PC-9 (cell line): Measurements from ENCODE around the gene ERGIC1. TPM values are rescaled to one million over a fixed set of nuclear protein-coding genes. Genes with fewer than 3 reads are reported as not detected.

Experiments
- BruUV-seq: library from RNA; stranded (reverse); fragments of 400-500 nt; replicated peaks from 2 replicates; lab custom pipeline; 2021; lab: Mats Ljungman, UMichigan
- CTCF ChIA-PET: fragments of 300-600 bp; sonication (Branson Sonifier 250); formaldehyde crosslinking; loops from one replicate; lab custom pipeline; 2022; ENCODE audit warnings: antibody characterized with exemption; lab: Charles Lee
- POLR2A ChIA-PET: fragments of 300-600 bp; sonication (Branson Sonifier 250); formaldehyde crosslinking; loops from one replicate; lab custom pipeline; 2022; ENCODE audit warnings: antibody characterized with exemption; ENCODE audit not compliant: unreplicated experiment; lab: Charles Lee
- DNase-seq, 2 experiments: peaks; one replicate each; pipeline versions ENCODE4 v3.0.0 to v3.0.0-alpha.2; 2015 to 2022; ENCODE audit warnings: mixed read lengths in 1 of 2
- H2AFZ ChIP-seq: fragments of 200-600 bp; sonication (generic); 2 replicates; pipeline ENCODE4 v1.8.1; 2017; ENCODE audit warnings: antibody characterized with exemption
- H3F3A ChIP-seq: fragments of 200-600 bp; sonication (generic); 2 replicates; pipeline ENCODE4 v1.8.1; 2017; ENCODE audit warnings: antibody characterized with exemption, mild to moderate bottlenecking, low read depth; ENCODE audit not compliant: insufficient read depth
- H3K27ac ChIP-seq: fragments of 200-600 bp; sonication (generic); 2 replicates; pipeline ENCODE4 v1.6.1; 2016; ENCODE audit warnings: mixed run types
- H3K27me3 ChIP-seq: fragments of 200-600 bp; sonication (generic); 2 replicates; pipeline ENCODE4 v1.6.1; 2016; ENCODE audit warnings: low read depth, mixed run types; ENCODE audit not compliant: insufficient read depth
- H3K36me3 ChIP-seq: fragments of 200-600 bp; sonication (generic); 2 replicates; pipeline ENCODE4 v1.6.1; 2016; ENCODE audit warnings: low read depth, mixed run types
- H3K4me1 ChIP-seq: fragments of 200-600 bp; sonication (generic); replicated peaks from 2 replicates; pipeline ENCODE4 v1.6.1; 2016; ENCODE audit warnings: mixed run types; ENCODE audit not compliant: insufficient read depth
- H3K4me2 ChIP-seq: fragments of 200-600 bp; sonication (generic); 2 replicates; pipeline ENCODE4 v1.6.1; 2017; ENCODE audit warnings: mixed run types
- H3K4me3 ChIP-seq: fragments of 200-600 bp; sonication (generic); 2 replicates; pipeline ENCODE4 v1.6.1; 2016; ENCODE audit warnings: mixed run types
- H3K79me2 ChIP-seq: fragments of 200-600 bp; sonication (generic); 2 replicates; pipeline ENCODE4 v1.6.1; 2017; ENCODE audit warnings: low read depth, mixed run types
- H3K9me2 ChIP-seq: fragments of 200-600 bp; sonication (generic); 2 replicates; pipeline ENCODE4 v1.8.1; 2017; ENCODE audit warnings: mild to moderate bottlenecking; ENCODE audit not compliant: insufficient read depth
- H3K9me3 ChIP-seq: fragments of 200-600 bp; sonication (generic); 2 replicates; pipeline ENCODE4 v1.8.1; 2016; ENCODE audit warnings: low read depth; ENCODE audit not compliant: insufficient read depth
- H4K20me1 ChIP-seq: fragments of 200-600 bp; sonication (generic); 2 replicates; pipeline ENCODE4 v1.8.1; 2017; ENCODE audit not compliant: insufficient read depth
- CTCF ChIP-seq: fragments of 200-600 bp; sonication (generic); conservative IDR thresholded peaks from 2 replicates; pipeline ENCODE4 v1.6.1; 2017; ENCODE audit warnings: mixed run types, antibody characterized with exemption, mild to moderate bottlenecking, moderate library complexity
- EZH2 ChIP-seq: fragments of 200-600 bp; sonication (generic); IDR thresholded peaks from 2 replicates; pipeline ENCODE4 v1.8.0; 2017; ENCODE audit warnings: antibody characterized with exemption, low read depth
- intact Hi-C: fragments of 100-400 bp; cut with micrococcal nuclease; formaldehyde crosslinking; loops from one replicate; pipeline ENCODE4 v1.10.0; 2022; ENCODE audit not compliant: unreplicated experiment
- total RNA-seq: library from RNA; stranded (reverse); gene quantifications from 2 replicates; pipeline ENCODE4 v1.2.3, GENCODE V29; 2021

Gene ERGIC1
- total RNA-seq, 1 experiment from 2014 or later: 159 TPM

GRCh38 chr5:172972552-172972951, 138.5 kb downstream of the ERGIC1 start:
- Histone ChIP-seq H3K27ac (no peak overlapping the region), H3K27me3 (no peaks in the 10 kb centered on the region), H3K4me2 (no peak overlapping the region), H3K9me2 (no peaks in the 10 kb centered on the region), H3K4me1 (no peaks in the 10 kb centered on the region), H4K20me1 (no peaks in the 10 kb centered on the region), H2AFZ (no peak overlapping the region), H3F3A (no peaks in the 10 kb centered on the region), H3K79me2 (no peaks in the 10 kb centered on the region), H3K9me3 (no peaks in the 10 kb centered on the region), H3K36me3 (no peaks in the 10 kb centered on the region), H3K4me3 (no peak overlapping the region)
- ChIA-PET POLR2A (no interaction called here), CTCF (no interaction called here)
- intact Hi-C loops: loop anchor here (10.0 kb wide), 1 partner anchor 1002 kb away; no protein-coding TSS in a partner anchor
- DNase-seq: no peak
- TF ChIP-seq CTCF (no peak), EZH2 (no peak)
- no TSS peak for BruUV-seq

GRCh38 chr5:172973127-172973916, 139.3 kb downstream of the ERGIC1 start:
- no peak overlapping the region for H3K27ac ChIP-seq
- no peaks in the 10 kb centered on the region for H3K4me1 ChIP-seq
- H3K4me3 ChIP-seq: no peak overlapping the region
- no peaks in the 10 kb centered on the region for H3K79me2 ChIP-seq
- TF ChIP-seq EZH2 (no peak), CTCF (no peak)
- CTCF ChIA-PET: no interaction called here
- H3K4me2 ChIP-seq: no peak overlapping the region
- no peaks in the 10 kb centered on the region for H3K27me3 ChIP-seq
- no peak for DNase-seq
- no peaks in the 10 kb centered on the region for H3K9me3 ChIP-seq
- H3F3A ChIP-seq: no peaks in the 10 kb centered on the region
- intact Hi-C loops: loop anchor here (10.0 kb wide), 1 partner anchor 1001 kb away; no protein-coding TSS in a partner anchor
- H4K20me1 ChIP-seq: no peaks in the 10 kb centered on the region
- H3K36me3 ChIP-seq: no peaks in the 10 kb centered on the region
- no peaks in the 10 kb centered on the region for H3K9me2 ChIP-seq
- no TSS peak for BruUV-seq
- no peak overlapping the region for H2AFZ ChIP-seq
- POLR2A ChIA-PET: no interaction called here

GRCh38 chr5:172973931-172974330, 139.9 kb downstream of the ERGIC1 start:
- H3F3A ChIP-seq: no peaks in the 10 kb centered on the region
- CTCF ChIA-PET: interaction anchor here (0.7 kb wide), 1 partner anchor 308 kb away, joined by 3 read pairs; no protein-coding TSS in a partner anchor
- intact Hi-C loops: loop anchor here (10.0 kb wide), 1 partner anchor 1001 kb away; no protein-coding TSS in a partner anchor
- no peaks in the 10 kb centered on the region for H3K9me2 ChIP-seq
- H2AFZ ChIP-seq: no peak overlapping the region
- H3K36me3 ChIP-seq: no peaks in the 10 kb centered on the region
- H3K4me1 ChIP-seq: no peaks in the 10 kb centered on the region
- H3K9me3 ChIP-seq: no peaks in the 10 kb centered on the region
- no peaks in the 10 kb centered on the region for H4K20me1 ChIP-seq
- no peak overlapping the region for H3K4me2 ChIP-seq
- no peaks in the 10 kb centered on the region for H3K27me3 ChIP-seq
- TF ChIP-seq CTCF: no peak
- H3K4me3 ChIP-seq: no peak overlapping the region
- no peak overlapping the region for H3K27ac ChIP-seq
- no peak for DNase-seq
- BruUV-seq: no TSS peak
- no peaks in the 10 kb centered on the region for H3K79me2 ChIP-seq
- POLR2A ChIA-PET: no interaction called here
